PC-3 (cell line): ENCODE results near the gene PTPN22. TPM values are rescaled to one million over a fixed set of nuclear protein-coding genes. Genes with fewer than 3 reads are reported as not detected.

Experiments
- ATAC-seq: fragments of 200-7000 bp; cut with Tn5 transposase; 2 replicates; pipeline ENCODE4 v1.9.1; 2020; ENCODE audit warnings: mild to moderate bottlenecking, moderate library complexity
- Bru-seq: library from RNA; stranded (reverse); fragments of 400-500 nt; gene quantifications from one replicate; lab custom pipeline; 2021; lab: Mats Ljungman, UMichigan
- BruChase-seq, 2 experiments: library from RNA; stranded (reverse); fragments of 400-500 nt; gene quantifications; one replicate each; lab custom pipeline; 2021; lab: Mats Ljungman, UMichigan
- BruUV-seq: library from RNA; stranded (reverse); fragments of 400-500 nt; replicated peaks from 2 replicates; lab custom pipeline; 2021; lab: Mats Ljungman, UMichigan
- CTCF ChIA-PET: fragments of 300-600 bp; sonication (Branson Sonifier 250); formaldehyde crosslinking; loops from one replicate; lab custom pipeline; 2022; ENCODE audit warnings: antibody characterized with exemption; lab: Charles Lee
- POLR2A ChIA-PET: fragments of 300-600 bp; sonication (Branson Sonifier 250); formaldehyde crosslinking; loops from one replicate; lab custom pipeline; 2022; ENCODE audit warnings: antibody characterized with exemption; ENCODE audit not compliant: unreplicated experiment; lab: Charles Lee
- DNase-seq: peaks from one replicate; pipeline ENCODE4 v3.0.0-alpha.2; 2015
- H2AFZ ChIP-seq: fragments of 300-600 bp; sonication (generic); 2 replicates; pipeline ENCODE4 v1.6.0; 2016; ENCODE audit warnings: antibody characterized with exemption, low read length
- H3F3A ChIP-seq: fragments of 300-600 bp; sonication (generic); one replicate; pipeline ENCODE4 v1.6.0; 2017; ENCODE audit warnings: antibody characterized with exemption, low read length, control low read depth, mild to moderate bottlenecking; ENCODE audit not compliant: unreplicated experiment
- H3K27ac ChIP-seq: fragments of 300-600 bp; sonication (generic); 2 replicates; pipeline ENCODE4 v1.5.1; 2016; ENCODE audit warnings: mild to moderate bottlenecking, low read length
- H3K27me3 ChIP-seq: fragments of 300-600 bp; sonication (generic); 2 replicates; pipeline ENCODE4 v1.6.1; 2016; ENCODE audit warnings: low read length, mixed read lengths
- H3K36me3 ChIP-seq: fragments of 300-600 bp; sonication (generic); 2 replicates; pipeline ENCODE4 v1.6.1; 2016; ENCODE audit warnings: low read depth, mixed run types, low read length, mixed read lengths
- H3K4me1 ChIP-seq: fragments of 300-600 bp; sonication (generic); 2 replicates; pipeline ENCODE4 v1.5.1; 2016; ENCODE audit warnings: low read length; ENCODE audit not compliant: insufficient read depth
- H3K4me2 ChIP-seq: fragments of 300-600 bp; sonication (generic); 2 replicates; pipeline ENCODE4 v1.6.0; 2016; ENCODE audit warnings: low read length
- H3K4me3 ChIP-seq: fragments of 300-600 bp; sonication (generic); 2 replicates; pipeline ENCODE4 v1.5.1; 2016; ENCODE audit warnings: mild to moderate bottlenecking, low read length, mixed read lengths
- H3K79me2 ChIP-seq: fragments of 300-600 bp; sonication (generic); 2 replicates; pipeline ENCODE4 v1.6.1; 2017; ENCODE audit warnings: low read length, mixed read lengths
- H3K9ac ChIP-seq: fragments of 300-600 bp; sonication (generic); 2 replicates; pipeline ENCODE4 v1.6.0; 2016; ENCODE audit warnings: mild to moderate bottlenecking, low read length
- H3K9me2 ChIP-seq: fragments of 300-600 bp; sonication (generic); replicated peaks from 2 replicates; pipeline ENCODE4 v1.6.1; 2016; ENCODE audit warnings: mixed run types, low read length, mixed read lengths
- H3K9me3 ChIP-seq: fragments of 300-600 bp; sonication (generic); 2 replicates; pipeline ENCODE4 v1.6.1; 2016; ENCODE audit warnings: low read length, mixed read lengths
- H4K20me1 ChIP-seq: fragments of 300-600 bp; sonication (generic); 2 replicates; pipeline ENCODE4 v1.6.1; 2016; ENCODE audit warnings: low read length, mixed read lengths
- CTCF ChIP-seq: fragments of 300-600 bp; sonication (generic); conservative IDR thresholded peaks from 2 replicates; pipeline ENCODE4 v1.5.1; 2017; ENCODE audit warnings: antibody characterized with exemption, low read depth, mild to moderate bottlenecking, low read length
- EZH2 ChIP-seq: fragments of 300-600 bp; sonication (generic); IDR thresholded peaks from one replicate; pipeline ENCODE4 v1.6.1; 2017; ENCODE audit warnings: antibody characterized with exemption, mild to moderate bottlenecking, low read length; ENCODE audit not compliant: unreplicated experiment
- EZH2phosphoT487 ChIP-seq: fragments of 300-600 bp; sonication (generic); IDR thresholded peaks from 2 replicates; pipeline ENCODE4 v1.6.1; 2018; ENCODE audit warnings: mild to moderate bottlenecking, antibody characterized with exemption, low read length, borderline replicate concordance
- intact Hi-C: fragments of 100-400 bp; cut with micrococcal nuclease; formaldehyde crosslinking; loops from 2 replicates; pipeline ENCODE4 v1.9.0; 2023
- long read RNA-seq: library from polyadenylated mRNA; unstranded; transcript quantifications from one replicate; pipeline ENCODE4 v2.0.0, GENCODE V29; 2021; ENCODE audit not compliant: unreplicated experiment
- total RNA-seq: library from RNA; depleted of rRNA; stranded (reverse); fragments of >200 nt; gene quantifications from 2 replicates; pipeline ENCODE4 v1.2.3, GENCODE V29; 2014; rRNA removed

The PTPN22 gene
- total RNA-seq (0.04 and 0.17 TPM in 2 replicates), Bru-seq, nascent RNA (percentile 13 among the genes with signal in this experiment), BruChase-seq, experiment 1, labeled RNA remaining after a 6-hour chase (percentile 22 among the genes with signal in this experiment), BruChase-seq, experiment 2, labeled RNA remaining after a 2-hour chase (percentile 24 among the genes with signal in this experiment)
- long read RNA-seq, partial matches to known transcripts, result 0 of 1 reads
- long read RNA-seq, other reads (novel, unspliced or antisense), result 0 of 1 reads

GRCh38 chr1:113871597-113872113 is at the start of gene PTPN22:
Gene PTPN22 (minus strand): TSS chr1:113871712.
- BruUV-seq, result no TSS peak
- POLR2A ChIA-PET, result no interaction called here

GRCh38 chr1:113918243-113918642 is 46.7 kb upstream of the PTPN22 start:
- DNase-seq, result no peak
- BruUV-seq, result no TSS peak

More at GRCh38 chr1:113871597-113872113, at the start of gene PTPN22:
- Histone ChIP-seq H2AFZ (peak within 1 kb of the TSS; percentile 62), H3K27ac (no peak within 1 kb of the TSS), H3K36me3 (no peaks in the 10 kb centered on the region), H3K9ac (no peak within 1 kb of the TSS), H3K79me2 (no peaks in the 10 kb centered on the region), H4K20me1 (no peaks in the 10 kb centered on the region), H3F3A (no peaks in the 10 kb centered on the region), H3K4me1 (peaks cover 33% of the 10 kb centered on the region), H3K27me3 (no peaks in the 10 kb centered on the region), H3K9me2 (no peaks in the 10 kb centered on the region), H3K4me2 (no peak within 1 kb of the TSS), H3K9me3 (no peaks in the 10 kb centered on the region), H3K4me3 (no peak within 1 kb of the TSS)
- TF ChIP-seq CTCF (no peak), EZH2 (no peak), EZH2phosphoT487 (no peak)
- CTCF ChIA-PET, result no interaction called here
- intact Hi-C loops, result no loop called here
- ATAC-seq (peak; percentile 29; the same call in 1 of the 2 replicates), DNase-seq (peak; percentile 57)

More at GRCh38 chr1:113918243-113918642, 46.7 kb upstream of the PTPN22 start:
- Histone ChIP-seq H3F3A (no peaks in the 10 kb centered on the region), H3K9ac (no peak overlapping the region), H2AFZ (no peak overlapping the region), H3K36me3 (no peaks in the 10 kb centered on the region), H3K79me2 (no peaks in the 10 kb centered on the region), H3K4me2 (no peak overlapping the region), H3K9me3 (no peaks in the 10 kb centered on the region), H3K4me3 (no peak overlapping the region), H3K4me1 (peaks cover 9% of the 10 kb centered on the region; the same call in 1 of the 2 replicates), H3K27me3 (no peaks in the 10 kb centered on the region), H3K9me2 (no peaks in the 10 kb centered on the region), H4K20me1 (no peaks in the 10 kb centered on the region), H3K27ac (no peak overlapping the region)
- TF ChIP-seq EZH2 (no peak), CTCF (no peak), EZH2phosphoT487 (no peak)
- intact Hi-C loops, result no loop called here
- ChIA-PET CTCF (no interaction called here), POLR2A (no interaction called here)
- ATAC-seq, result no peak
